ENCODE measurements around the gene CFTR. TPM values are rescaled to one million over a fixed set of nuclear protein-coding genes. Genes with fewer than 3 reads are reported as not detected.

The CFTR gene
- total and polyA plus RNA-seq, 10 of the 15 experiments (the other 5 are each of a cell fraction or from before 2014, with no cell fraction given), result 0.02 to 2.3 (median 0.21) TPM; not detected in 1

DNA sequence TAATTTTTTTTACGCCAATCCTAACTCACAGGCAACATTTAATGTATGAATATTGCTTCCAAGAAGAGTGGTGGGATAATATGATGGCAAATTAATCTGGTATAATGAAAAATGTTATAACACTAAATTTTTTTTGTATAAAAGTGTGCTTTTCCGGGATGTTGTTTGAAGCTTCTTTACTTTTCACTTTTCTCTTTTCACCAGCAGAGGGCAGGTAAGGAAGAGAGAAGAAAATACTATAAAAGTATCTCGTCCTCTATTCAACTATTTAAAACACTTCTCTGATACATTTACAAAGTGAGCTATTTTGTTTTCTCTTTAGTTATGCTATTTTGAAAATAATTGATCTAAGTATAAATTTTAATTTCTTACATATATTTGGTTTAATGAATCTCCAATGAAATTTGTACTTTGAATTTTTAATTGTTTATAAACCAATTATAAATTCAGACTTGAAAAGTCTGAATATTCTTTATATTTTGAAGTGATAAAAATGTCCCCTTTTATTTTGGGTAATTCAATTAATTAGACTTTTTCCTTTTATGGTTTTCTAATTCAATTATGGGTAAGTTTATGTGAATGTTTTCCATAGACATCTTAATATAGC, 20.7 kb upstream of the CFTR start:
- no peaks in the 10 kb centered on the region for H3K36me3 ChIP-seq (ENCODE audit: control insufficient read depth in 2 of 2, insufficient read depth in 2 of 2, low read length in 1 of 2)
- FAIRE-seq, result peak; percentile 35
- POLR2A ChIA-PET, result interaction anchor here (1.2 kb wide), 1 partner anchor 16 kb away, joined by 3 read pairs; no protein-coding TSS in a partner anchor
- H4K20me1 ChIP-seq (ENCODE audit: control insufficient read depth, insufficient read depth), result no peaks in the 10 kb centered on the region
- CTCF ChIA-PET, result interaction anchor here (0.6 to 4.6 kb wide), 49 partner anchors 9 to 746 kb away, joined by 3 to 88 read pairs (median 4); partner anchors contain the start of gene CFTR
- no peaks in the 10 kb centered on the region for H3K9me3 ChIP-seq (replicated peaks; ENCODE audit: control insufficient read depth, insufficient read depth, low read length)
- H3K9ac ChIP-seq (ENCODE audit: control insufficient read depth, insufficient read depth, low read length), result no peak overlapping the region
- H2AFZ ChIP-seq (ENCODE audit: control insufficient read depth, low read depth, low read length), result no peak overlapping the region
- H3K27ac ChIP-seq (ENCODE audit: control insufficient read depth, insufficient read depth), result no peak overlapping the region
- H3K4me2 ChIP-seq (ENCODE audit: control insufficient read depth, insufficient read depth), result no peak overlapping the region
- intact Hi-C loops (cut with micrococcal nuclease; ENCODE audit: unreplicated experiment), result loop anchor here (1.0 to 5.0 kb wide), 3 partner anchors 57 to 257 kb away; no protein-coding TSS in a partner anchor
- no peak overlapping the region for H3K4me3 ChIP-seq
- 44% methylated on average over 3 of the region's 3 CpGs for WGBS (ENCODE audit: insufficient coverage, insufficient replicate concordance, low lambda C conversion rate, missing lambda C conversion rate)
- SMC1A ChIA-PET (ENCODE audit: uncharacterized antibody, unreplicated experiment), result interaction anchor here (0.6 to 3.2 kb wide), 43 partner anchors 9 to 736 kb away, joined by 3 to 53 read pairs (median 4); no protein-coding TSS in a partner anchor
- H3K4me1 ChIP-seq (ENCODE audit: control insufficient read depth, insufficient read depth, low read length), result no peaks in the 10 kb centered on the region
- no peak for DNase-seq (ENCODE audit: low read depth, low spot score)
- peak; percentile 61 for ATAC-seq
- H3K27me3 ChIP-seq (replicated peaks in 1 of 2; ENCODE audit: control insufficient read depth in 2 of 2, insufficient read depth in 2 of 2, low read length in 1 of 2), result no peaks in the 10 kb centered on the region
- no peaks in the 10 kb centered on the region for H3K79me2 ChIP-seq (ENCODE audit: control insufficient read depth, insufficient read depth, low read length)
- no TSS peak for BruUV-seq (replicated peaks)
- in situ Hi-C loops (cut with MboI), result no loop called here
- TF ChIP-seq IRF5 (IDR thresholded peaks at IDR 0.05; ENCODE audit: borderline replicate concordance), result no peak
- peak; percentile 79 for TF ChIP-seq SMC3 (IDR thresholded peaks at IDR 0.05; ENCODE audit: borderline replicate concordance, low read length)
- TF ChIP-seq RAD21 (IDR thresholded peaks at IDR 0.05; ENCODE audit: insufficient read depth, low read depth, low read length), result peak; percentile 71
- TF ChIP-seq, protein P1, sequence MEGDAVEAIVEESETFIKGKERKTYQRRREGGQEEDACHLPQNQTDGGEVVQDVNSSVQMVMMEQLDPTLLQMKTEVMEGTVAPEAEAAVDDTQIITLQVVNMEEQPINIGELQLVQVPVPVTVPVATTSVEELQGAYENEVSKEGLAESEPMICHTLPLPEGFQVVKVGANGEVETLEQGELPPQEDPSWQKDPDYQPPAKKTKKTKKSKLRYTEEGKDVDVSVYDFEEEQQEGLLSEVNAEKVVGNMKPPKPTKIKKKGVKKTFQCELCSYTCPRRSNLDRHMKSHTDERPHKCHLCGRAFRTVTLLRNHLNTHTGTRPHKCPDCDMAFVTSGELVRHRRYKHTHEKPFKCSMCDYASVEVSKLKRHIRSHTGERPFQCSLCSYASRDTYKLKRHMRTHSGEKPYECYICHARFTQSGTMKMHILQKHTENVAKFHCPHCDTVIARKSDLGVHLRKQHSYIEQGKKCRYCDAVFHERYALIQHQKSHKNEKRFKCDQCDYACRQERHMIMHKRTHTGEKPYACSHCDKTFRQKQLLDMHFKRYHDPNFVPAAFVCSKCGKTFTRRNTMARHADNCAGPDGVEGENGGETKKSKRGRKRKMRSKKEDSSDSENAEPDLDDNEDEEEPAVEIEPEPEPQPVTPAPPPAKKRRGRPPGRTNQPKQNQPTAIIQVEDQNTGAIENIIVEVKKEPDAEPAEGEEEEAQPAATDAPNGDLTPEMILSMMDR (IDR thresholded peaks at IDR 0.05 in 2 of 3, conservative IDR thresholded peaks at IDR 0.05 in 1 of 3; ENCODE audit: control insufficient read depth in 2 of 3, extremely low read depth in 1 of 3, insufficient read depth in 1 of 3, low read depth in 3 of 3, low read length in 3 of 3), result peak; percentile 38 to 56 (median 51); a peak in 5 of 6 replicates
- RAD21 ChIA-PET (ENCODE audit: unreplicated experiment), result interaction anchor here (0.5 to 2.6 kb wide), 26 partner anchors 9 to 582 kb away, joined by 3 to 52 read pairs (median 4); partner anchors contain the start of gene CFTR

Data from GM12878 (cell line).